Measurements from ENCODE around the gene LHPP.

- TF ChIP-seq ZNF274 (IDR thresholded peaks at IDR 0.05; ENCODE audit: low read depth, low read length) (no peak), YY1 (IDR thresholded peaks at IDR 0.05; ENCODE audit: insufficient read depth, insufficient read length) (no peak), SUZ12 (IDR thresholded peaks at IDR 0.05; ENCODE audit: extremely low read depth, insufficient read depth, insufficient read length) (no peak)
Measured at GRCh38 chr10:124557167-124557566, 95.5 kb downstream of the LHPP start.
